ENCODE results near the gene CHEK2. TPM values are rescaled to one million over a fixed set of nuclear protein-coding genes. Genes with fewer than 3 reads are reported as not detected.
"Not testable (repeated sequence)": the region's sequence is repeated elsewhere in the genome, so short reads cannot be mapped to it uniquely, and the experiment has no call there.

Gene CHEK2
- 10 to 100 TPM in 1 of 2 donors, 1 to 10 TPM in 1; 9.0 to 16.0 TPM for total RNA-seq
- long read RNA-seq, transcript CHEK2-208 (15 exons, 1,844 nt): major isoform, 11 of 19 reads
- long read RNA-seq, partial matches to known transcripts: 0 of 19 reads
- long read RNA-seq, other reads (novel, unspliced or antisense): 7 of 19 reads

- ATAC-seq (peak; percentile 94), DNase-seq (peak; percentile 97 to 99)
- intact Hi-C loops (cut with DNase I, micrococcal nuclease): no loop called here
Measured at GRCh38 chr22:28741785-28742561, at the start of gene CHEK2, which contains the start of gene HSCB. TSS of gene CHEK2 (minus strand) at chr22:28741820. CDS start at chr22:28734721, 7,099 bp downstream. TSS of gene HSCB (plus strand) at chr22:28742039. CDS start at chr22:28742096, 57 bp downstream.

- intact Hi-C loops (cut with DNase I, micrococcal nuclease): no loop called here
- no peak for ATAC-seq
- DNase-seq: no peak
Measured at GRCh38 chr22:28791124-28791523, 49.5 kb upstream of the CHEK2 start.

- intact Hi-C loops (cut with DNase I, micrococcal nuclease): no loop called here
- ATAC-seq (no peak), DNase-seq (no peak)
Measured at GRCh38 chr22:28788601-28789000, 47.0 kb upstream of the CHEK2 start.

GRCh38 chr22:28783786-28784671, 42.4 kb upstream of the CHEK2 start:
- intact Hi-C loops (cut with DNase I, micrococcal nuclease): no loop called here
- peak; percentile 87 for ATAC-seq
- no peak for DNase-seq

- intact Hi-C loops (cut with DNase I, micrococcal nuclease): no loop called here
- DNase-seq: no peak
- ATAC-seq: no peak
Measured at GRCh38 chr22:28780296-28780695, 38.7 kb upstream of the CHEK2 start.

- intact Hi-C loops (cut with DNase I, micrococcal nuclease): no loop called here
- DNase-seq (no peak), ATAC-seq (no peak)
Measured at GRCh38 chr22:28779833-28780232, 38.2 kb upstream of the CHEK2 start.

GRCh38 chr22:28774378-28774777, 32.8 kb upstream of the CHEK2 start:
- intact Hi-C loops (cut with DNase I, micrococcal nuclease): no loop called here
- DNase-seq (no peak), ATAC-seq (no peak)

- intact Hi-C loops (cut with DNase I, micrococcal nuclease): no loop called here
- ATAC-seq (no peak), DNase-seq (no peak)
Measured at GRCh38 chr22:28773461-28773867, 31.8 kb upstream of the CHEK2 start.

- DNase-seq (peak; percentile 96), ATAC-seq (peak; percentile 95)
- intact Hi-C loops (cut with DNase I, micrococcal nuclease): no loop called here
Measured at GRCh38 chr22:28772633-28773460, 31.2 kb upstream of the CHEK2 start, which contains the start of gene CCDC117. TSS of gene CCDC117 (plus strand) at chr22:28772695. CDS start at chr22:28772850, 155 bp downstream.

GRCh38 chr22:28771195-28771791, 29.7 kb upstream of the CHEK2 start:
- intact Hi-C loops (cut with DNase I, micrococcal nuclease): no loop called here
- ATAC-seq (no peak), DNase-seq (no peak)

- intact Hi-C loops (cut with DNase I, micrococcal nuclease): no loop called here
- DNase-seq (no peak), ATAC-seq (no peak)
Measured at GRCh38 chr22:28769394-28770085, 27.9 kb upstream of the CHEK2 start.

- no peak for ATAC-seq
- intact Hi-C loops (cut with DNase I, micrococcal nuclease): no loop called here
- DNase-seq: no peak
Measured at GRCh38 chr22:28768701-28769393, 27.2 kb upstream of the CHEK2 start.

- intact Hi-C loops (cut with DNase I, micrococcal nuclease): no loop called here
- DNase-seq (no peak), ATAC-seq (no peak)
Measured at GRCh38 chr22:28766628-28767027, 25.0 kb upstream of the CHEK2 start.

GRCh38 chr22:28762000-28762399, 20.4 kb upstream of the CHEK2 start:
- intact Hi-C loops (cut with DNase I, micrococcal nuclease); DNase-seq; ATAC-seq: not testable (repeated sequence)

- DNase-seq: no peak
- ATAC-seq: no peak
- intact Hi-C loops (cut with DNase I, micrococcal nuclease): no loop called here
Measured at GRCh38 chr22:28761449-28761755, 19.8 kb upstream of the CHEK2 start.

- peak; percentile 50 for ATAC-seq
- intact Hi-C loops (cut with DNase I, micrococcal nuclease): no loop called here
- no peak for DNase-seq
Measured at GRCh38 chr22:28759861-28760560, 18.4 kb upstream of the CHEK2 start.

- ATAC-seq; intact Hi-C loops (cut with DNase I, micrococcal nuclease); DNase-seq: not testable (repeated sequence)
Measured at GRCh38 chr22:28754512-28754911, 12.9 kb upstream of the CHEK2 start.

Measured in left colon (tissue), 2 donors.